Fibroblast of pulmonary artery (primary cell): ENCODE data around the gene PRKRA.

Experiments used
- DNase-seq: peaks from one replicate; pipeline ENCODE4 v3.0.0-alpha.2; 2010; ENCODE audit warnings: low read depth
- H3K4me3 ChIP-seq: replicated peaks from 2 replicates; pipeline ENCODE4 v1.5.1; 2011; ENCODE audit warnings: low read depth, mild to moderate bottlenecking, control low read depth, low read length, moderate library complexity
- TF ChIP-seq, protein P1 (sequence below): IDR thresholded peaks from 2 replicates; pipeline ENCODE4 v1.5.1; 2011; ENCODE audit warnings: mild to moderate bottlenecking, control low read depth, low read length, inconsistent platforms; ENCODE audit errors: missing control alignments

PRKRA gene

DNA sequence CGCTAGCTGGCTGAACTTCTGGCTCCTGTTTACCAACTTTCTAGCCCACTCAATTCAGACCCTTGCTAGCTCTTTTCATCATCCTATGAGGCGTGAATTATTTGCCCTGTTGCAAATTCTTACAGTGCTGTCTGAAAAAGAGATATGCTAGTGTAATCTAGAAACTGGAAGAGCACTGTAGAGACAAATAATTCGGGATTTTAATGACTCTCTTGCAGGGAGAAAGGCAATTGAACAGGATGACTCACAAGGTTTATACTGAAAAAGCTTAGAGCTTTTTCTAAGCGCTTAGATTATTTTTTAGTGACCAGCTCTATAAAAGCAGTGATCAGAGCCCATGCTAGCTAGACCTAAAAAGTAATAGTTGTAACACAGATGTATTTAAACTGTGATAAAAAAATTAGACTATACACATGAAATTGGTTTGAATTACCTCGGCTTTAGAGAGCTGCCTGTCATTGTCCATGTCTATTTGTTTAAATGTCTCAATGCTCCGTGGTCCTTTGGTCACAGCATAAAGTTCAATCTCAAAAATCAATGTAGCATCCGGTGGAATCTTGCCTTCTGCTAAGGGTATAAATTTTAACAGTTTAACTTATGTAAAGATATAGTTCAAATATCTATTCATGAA is 18.4 kb upstream of the PRKRA start:
- no peak for DNase-seq
- TF ChIP-seq, protein P1, sequence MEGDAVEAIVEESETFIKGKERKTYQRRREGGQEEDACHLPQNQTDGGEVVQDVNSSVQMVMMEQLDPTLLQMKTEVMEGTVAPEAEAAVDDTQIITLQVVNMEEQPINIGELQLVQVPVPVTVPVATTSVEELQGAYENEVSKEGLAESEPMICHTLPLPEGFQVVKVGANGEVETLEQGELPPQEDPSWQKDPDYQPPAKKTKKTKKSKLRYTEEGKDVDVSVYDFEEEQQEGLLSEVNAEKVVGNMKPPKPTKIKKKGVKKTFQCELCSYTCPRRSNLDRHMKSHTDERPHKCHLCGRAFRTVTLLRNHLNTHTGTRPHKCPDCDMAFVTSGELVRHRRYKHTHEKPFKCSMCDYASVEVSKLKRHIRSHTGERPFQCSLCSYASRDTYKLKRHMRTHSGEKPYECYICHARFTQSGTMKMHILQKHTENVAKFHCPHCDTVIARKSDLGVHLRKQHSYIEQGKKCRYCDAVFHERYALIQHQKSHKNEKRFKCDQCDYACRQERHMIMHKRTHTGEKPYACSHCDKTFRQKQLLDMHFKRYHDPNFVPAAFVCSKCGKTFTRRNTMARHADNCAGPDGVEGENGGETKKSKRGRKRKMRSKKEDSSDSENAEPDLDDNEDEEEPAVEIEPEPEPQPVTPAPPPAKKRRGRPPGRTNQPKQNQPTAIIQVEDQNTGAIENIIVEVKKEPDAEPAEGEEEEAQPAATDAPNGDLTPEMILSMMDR: no peak
- H3K4me3 ChIP-seq: no peak overlapping the region

DNA sequence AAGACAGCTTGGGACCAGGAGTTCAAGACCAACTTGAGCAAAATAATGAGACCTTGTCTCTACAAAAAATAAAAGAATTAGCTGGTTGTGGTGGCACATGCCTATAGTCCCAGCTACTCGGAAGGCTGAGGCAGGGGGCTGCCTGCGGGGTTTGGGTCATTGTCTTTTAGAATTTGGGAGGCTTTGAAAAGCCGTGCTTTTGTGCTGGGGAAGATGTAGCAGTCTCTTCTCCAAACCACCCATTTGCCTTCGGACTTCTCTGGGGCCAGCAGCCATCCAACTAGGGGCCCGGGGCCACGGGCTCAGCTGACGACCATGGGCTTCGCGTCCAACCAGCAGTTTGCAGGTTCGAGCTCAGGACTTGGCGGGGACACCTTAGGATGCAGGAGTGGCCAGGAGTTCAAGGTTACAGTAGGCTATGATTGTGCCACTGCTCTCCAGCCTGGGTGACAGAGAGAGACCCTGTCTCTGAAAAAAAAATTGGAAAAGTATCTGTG is 6.5 kb upstream of the PRKRA start:
- TF ChIP-seq, protein P1: no peak
- H3K4me3 ChIP-seq: no peak overlapping the region
- DNase-seq: no peak

DNA sequence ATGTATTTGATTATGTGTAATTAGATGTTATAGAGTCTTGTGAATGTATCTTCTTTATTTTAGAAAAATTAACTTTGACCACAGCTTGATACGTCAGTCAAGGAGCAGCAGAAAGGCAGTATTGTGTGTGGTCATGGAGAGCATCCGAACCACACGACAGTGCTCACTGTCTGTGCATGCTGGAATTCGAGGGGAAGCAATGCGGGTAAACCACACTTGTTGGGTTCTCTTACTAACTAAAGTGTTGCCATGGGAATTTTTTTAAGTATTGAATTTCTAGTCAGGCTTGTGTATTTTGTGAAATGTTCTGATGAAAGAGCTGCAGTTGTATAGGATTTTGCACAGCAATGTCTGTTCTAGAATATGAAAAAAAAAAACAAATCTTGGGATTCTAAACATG is 5.0 kb upstream of the PRKRA start:
- TF ChIP-seq, protein P1: no peak
- DNase-seq: no peak
- no peak overlapping the region for H3K4me3 ChIP-seq

DNA sequence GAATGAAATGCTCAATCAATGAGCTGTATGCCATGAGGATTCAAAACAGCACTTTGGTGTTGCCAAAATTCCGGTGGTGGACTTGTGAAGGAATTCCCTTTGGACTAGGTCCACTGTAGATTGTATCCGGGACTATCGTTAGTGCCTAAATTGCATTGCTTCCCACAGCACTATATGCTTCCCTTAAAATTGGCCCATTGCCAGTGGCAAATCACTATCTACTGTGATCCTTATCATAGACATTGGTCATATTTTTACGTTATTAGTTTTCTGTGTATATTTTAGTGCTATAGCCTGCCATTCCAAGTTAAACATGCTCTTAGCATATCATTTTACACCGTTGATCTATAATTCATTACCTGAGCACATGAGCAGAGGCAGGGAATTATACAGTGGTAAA is 1.9 kb upstream of the PRKRA start:
- no peak overlapping the region for H3K4me3 ChIP-seq
- DNase-seq: no peak
- TF ChIP-seq, protein P1: no peak

DNA sequence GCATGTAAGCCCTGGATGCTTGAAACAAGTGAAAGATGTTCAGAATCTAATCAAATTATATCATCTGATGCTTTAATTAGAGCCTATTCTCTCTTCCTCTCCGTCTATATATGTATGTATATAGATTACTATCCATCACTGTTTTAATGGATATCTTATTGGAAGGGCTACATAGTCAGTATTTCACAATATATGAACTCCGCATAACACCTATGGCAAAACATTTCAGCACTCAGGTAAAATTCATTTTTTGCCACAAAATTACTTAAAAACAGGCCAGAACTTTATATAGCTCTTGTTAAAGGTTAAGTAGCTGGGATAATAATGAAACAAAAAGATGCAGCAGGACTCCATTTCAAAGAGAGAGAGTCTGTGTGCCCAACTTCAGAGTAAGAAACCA is 1.4 kb upstream of the PRKRA start:
- no peak for DNase-seq
- TF ChIP-seq, protein P1: no peak
- no peak overlapping the region for H3K4me3 ChIP-seq

DNA sequence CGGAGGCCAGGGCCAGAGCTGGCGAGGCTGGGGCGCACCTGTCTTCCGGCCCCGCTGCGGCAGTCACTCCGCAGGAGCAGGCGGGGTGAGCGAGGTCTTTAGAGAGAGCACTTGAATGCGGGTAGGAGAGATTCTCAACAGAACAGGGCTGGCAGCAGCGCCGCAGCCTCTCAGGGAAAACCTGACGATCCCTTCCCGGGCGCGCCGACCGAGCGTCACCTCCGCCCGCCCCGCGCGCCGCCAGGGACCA is 526 bp downstream of the PRKRA start:
- peak overlapping the region; percentile 84 for H3K4me3 ChIP-seq
- TF ChIP-seq, protein P1: no peak
- DNase-seq: no peak
